ENCODE results near the gene FHAD1. TPM values are rescaled to one million over a fixed set of nuclear protein-coding genes. Genes with fewer than 3 reads are reported as not detected.

Gene FHAD1
- total RNA-seq, 1 donor = 0.63 TPM

- H3K4me3 ChIP-seq (ENCODE audit: low read depth, low read length) = no peak overlapping the region
- no peak for TF ChIP-seq CTCF (IDR thresholded peaks at IDR 0.05; ENCODE audit: insufficient read depth, low read length)
- DNase-seq (ENCODE audit: low read depth) = peak; percentile 7
Measured at GRCh38 chr1:15218287-15219279, 28.4 kb upstream of the FHAD1 start.

GRCh38 chr1:15219280-15220023 lies 27.6 kb upstream of the FHAD1 start:
- no peak overlapping the region for H3K4me3 ChIP-seq (ENCODE audit: low read depth, low read length)
- no peak for DNase-seq (ENCODE audit: low read depth)
- TF ChIP-seq CTCF (IDR thresholded peaks at IDR 0.05; ENCODE audit: insufficient read depth, low read length) = no peak

GRCh38 chr1:15220024-15220392 lies 27.0 kb upstream of the FHAD1 start:
- H3K4me3 ChIP-seq (ENCODE audit: low read depth, low read length) = no peak overlapping the region
- DNase-seq (ENCODE audit: low read depth) = no peak
- no peak for TF ChIP-seq CTCF (IDR thresholded peaks at IDR 0.05; ENCODE audit: insufficient read depth, low read length)

- DNase-seq (ENCODE audit: low read depth) = no peak
- TF ChIP-seq CTCF (IDR thresholded peaks at IDR 0.05; ENCODE audit: insufficient read depth, low read length) = no peak
- no peak overlapping the region for H3K4me3 ChIP-seq (ENCODE audit: low read depth, low read length)
Measured at GRCh38 chr1:15220825-15221431, 26.1 kb upstream of the FHAD1 start.

GRCh38 chr1:15222653-15223303 lies 24.2 kb upstream of the FHAD1 start:
- TF ChIP-seq CTCF (IDR thresholded peaks at IDR 0.05; ENCODE audit: insufficient read depth, low read length) = no peak
- DNase-seq (ENCODE audit: low read depth) = no peak
- H3K4me3 ChIP-seq (ENCODE audit: low read depth, low read length) = no peak overlapping the region

- H3K4me3 ChIP-seq (ENCODE audit: low read depth, low read length) = no peak overlapping the region
- TF ChIP-seq CTCF (IDR thresholded peaks at IDR 0.05; ENCODE audit: insufficient read depth, low read length) = no peak
- no peak for DNase-seq (ENCODE audit: low read depth)
Measured at GRCh38 chr1:15224259-15224869, 22.7 kb upstream of the FHAD1 start.
